ENCODE results near the gene BCAR1. TPM values are rescaled to one million over a fixed set of nuclear protein-coding genes. Genes with fewer than 3 reads are reported as not detected.

The BCAR1 gene
- total RNA-seq, 1 experiment from 2014 or later = 95.6 TPM

DNA sequence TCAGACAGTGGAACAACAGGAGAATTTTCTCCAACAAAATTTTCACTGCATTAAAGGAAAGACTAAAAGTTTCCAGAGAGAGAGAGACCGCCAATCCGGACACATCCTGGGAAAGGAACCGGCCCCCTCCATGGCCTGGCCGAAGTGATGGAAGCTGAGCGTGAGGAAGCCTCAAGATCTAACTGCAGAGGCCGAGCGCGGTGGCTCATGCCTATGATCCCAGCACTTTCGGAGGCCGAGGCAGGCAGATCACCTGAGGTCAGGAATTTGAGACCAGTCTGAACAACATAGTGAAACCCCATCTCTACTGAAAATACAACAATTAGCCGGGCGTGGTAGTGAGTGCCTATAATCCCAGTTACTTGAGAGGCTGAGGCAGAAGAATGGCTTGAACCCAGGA, 48.3 kb downstream of the BCAR1 start:
- no peaks in the 10 kb centered on the region for H3K36me3 Mint-ChIP-seq
- H3K27me3 Mint-ChIP-seq (ENCODE audit: low read depth) = no peaks in the 10 kb centered on the region
- ChIA-PET CTCF (interaction anchor here (0.6 to 1.9 kb wide), 4 partner anchors 17 to 347 kb away, joined by 3 to 17 read pairs (median 4); no protein-coding TSS in a partner anchor), POLR2A (interaction anchor here (0.6 kb wide), 1 partner anchor 89 kb away, joined by 3 read pairs; no protein-coding TSS in a partner anchor)
- TF ChIP-seq, protein P1, sequence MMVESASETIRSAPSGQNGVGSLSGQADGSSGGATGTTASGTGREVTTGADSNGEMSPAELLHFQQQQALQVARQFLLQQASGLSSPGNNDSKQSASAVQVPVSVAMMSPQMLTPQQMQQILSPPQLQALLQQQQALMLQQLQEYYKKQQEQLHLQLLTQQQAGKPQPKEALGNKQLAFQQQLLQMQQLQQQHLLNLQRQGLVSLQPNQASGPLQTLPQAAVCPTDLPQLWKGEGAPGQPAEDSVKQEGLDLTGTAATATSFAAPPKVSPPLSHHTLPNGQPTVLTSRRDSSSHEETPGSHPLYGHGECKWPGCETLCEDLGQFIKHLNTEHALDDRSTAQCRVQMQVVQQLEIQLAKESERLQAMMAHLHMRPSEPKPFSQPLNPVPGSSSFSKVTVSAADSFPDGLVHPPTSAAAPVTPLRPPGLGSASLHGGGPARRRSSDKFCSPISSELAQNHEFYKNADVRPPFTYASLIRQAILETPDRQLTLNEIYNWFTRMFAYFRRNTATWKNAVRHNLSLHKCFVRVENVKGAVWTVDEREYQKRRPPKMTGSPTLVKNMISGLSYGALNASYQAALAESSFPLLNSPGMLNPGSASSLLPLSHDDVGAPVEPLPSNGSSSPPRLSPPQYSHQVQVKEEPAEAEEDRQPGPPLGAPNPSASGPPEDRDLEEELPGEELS (CRISPR knock-in tag; IDR thresholded peaks at IDR 0.05) = no peak
- TF ChIP-seq ZNF671 (CRISPR knock-in tag; IDR thresholded peaks at IDR 0.05) (no peak), FOXP1 (CRISPR knock-in tag; IDR thresholded peaks at IDR 0.05; ENCODE audit: borderline replicate concordance) (no peak), TCF7 (CRISPR knock-in tag; IDR thresholded peaks at IDR 0.05; ENCODE audit: low read depth) (no peak), CBFB (CRISPR knock-in tag; IDR thresholded peaks at IDR 0.05; ENCODE audit: low read depth) (no peak), GABPB1 (CRISPR knock-in tag; IDR thresholded peaks at IDR 0.05) (no peak), RELA (CRISPR knock-in tag; IDR thresholded peaks at IDR 0.05; ENCODE audit: borderline replicate concordance) (no peak), FOXJ3 (CRISPR knock-in tag; IDR thresholded peaks at IDR 0.05; ENCODE audit: borderline replicate concordance) (no peak), KAT7 (CRISPR knock-in tag; IDR thresholded peaks at IDR 0.05; ENCODE audit: borderline replicate concordance) (no peak), OVOL2 (CRISPR knock-in tag; IDR thresholded peaks at IDR 0.05; ENCODE audit: borderline replicate concordance) (no peak)
- TF ChIP-seq, protein P2, sequence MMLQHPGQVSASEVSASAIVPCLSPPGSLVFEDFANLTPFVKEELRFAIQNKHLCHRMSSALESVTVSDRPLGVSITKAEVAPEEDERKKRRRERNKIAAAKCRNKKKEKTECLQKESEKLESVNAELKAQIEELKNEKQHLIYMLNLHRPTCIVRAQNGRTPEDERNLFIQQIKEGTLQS (CRISPR knock-in tag; conservative IDR thresholded peaks at IDR 0.05) = no peak
- no peaks in the 10 kb centered on the region for H3K9me3 Mint-ChIP-seq
- H3K27ac Mint-ChIP-seq = no peak overlapping the region
- ATAC-seq = no peak
- no peak overlapping the region for H3K4me3 Mint-ChIP-seq
- DNase-seq (ENCODE audit: low spot score) = peak; percentile 6
- H3K4me1 Mint-ChIP-seq = peaks cover 10% of the 10 kb centered on the region

DNA sequence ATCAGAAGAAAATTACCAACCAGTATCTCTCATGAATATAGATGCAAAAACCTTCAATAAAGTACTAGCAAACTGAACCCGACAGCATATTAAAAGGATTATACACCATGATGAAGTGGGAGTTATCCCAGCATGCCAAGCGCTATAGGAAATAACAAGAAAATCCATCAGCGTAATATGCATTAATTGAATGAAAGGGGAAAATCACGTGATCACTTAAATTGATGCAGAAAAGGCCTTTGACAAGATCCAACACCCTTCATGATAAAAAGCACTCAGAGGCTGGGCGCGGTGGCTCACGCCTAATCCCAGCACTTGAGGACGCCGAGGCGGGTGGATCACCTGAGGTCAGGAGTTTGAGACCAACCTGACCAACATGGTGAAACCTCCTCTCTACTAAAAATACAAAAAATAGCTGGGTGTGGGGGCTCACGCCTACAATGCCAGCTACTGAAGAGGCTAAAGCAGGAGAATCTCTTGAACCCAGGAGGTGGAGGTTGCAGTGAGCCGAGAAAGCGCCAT, 49.3 kb downstream of the BCAR1 start:
- H3K4me3 Mint-ChIP-seq = no peak overlapping the region
- ChIA-PET POLR2A (no interaction called here), CTCF (interaction anchor here (1.1 to 1.5 kb wide), 3 partner anchors 32 to 183 kb away, joined by 3 to 4 read pairs (median 4); no protein-coding TSS in a partner anchor)
- peaks cover 15% of the 10 kb centered on the region for H3K4me1 Mint-ChIP-seq
- no peaks in the 10 kb centered on the region for H3K36me3 Mint-ChIP-seq
- no peak for TF ChIP-seq NR1H2 (CRISPR knock-in tag; IDR thresholded peaks at IDR 0.05)
- TF ChIP-seq ZNF396 (CRISPR knock-in tag; IDR thresholded peaks at IDR 0.05; ENCODE audit: borderline replicate concordance) = no peak
- TF ChIP-seq CBFB (CRISPR knock-in tag; IDR thresholded peaks at IDR 0.05; ENCODE audit: low read depth) = no peak
- TF ChIP-seq, protein P3, sequence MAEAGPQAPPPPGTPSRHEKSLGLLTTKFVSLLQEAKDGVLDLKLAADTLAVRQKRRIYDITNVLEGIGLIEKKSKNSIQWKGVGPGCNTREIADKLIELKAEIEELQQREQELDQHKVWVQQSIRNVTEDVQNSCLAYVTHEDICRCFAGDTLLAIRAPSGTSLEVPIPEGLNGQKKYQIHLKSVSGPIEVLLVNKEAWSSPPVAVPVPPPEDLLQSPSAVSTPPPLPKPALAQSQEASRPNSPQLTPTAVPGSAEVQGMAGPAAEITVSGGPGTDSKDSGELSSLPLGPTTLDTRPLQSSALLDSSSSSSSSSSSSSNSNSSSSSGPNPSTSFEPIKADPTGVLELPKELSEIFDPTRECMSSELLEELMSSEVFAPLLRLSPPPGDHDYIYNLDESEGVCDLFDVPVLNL (CRISPR knock-in tag; IDR thresholded peaks at IDR 0.05; ENCODE audit: borderline replicate concordance, low read depth) = no peak
- TF ChIP-seq TP53 (CRISPR knock-in tag; IDR thresholded peaks at IDR 0.05) = no peak
- no peak for TF ChIP-seq OVOL2 (CRISPR knock-in tag; IDR thresholded peaks at IDR 0.05; ENCODE audit: borderline replicate concordance)
- TF ChIP-seq, protein P4, sequence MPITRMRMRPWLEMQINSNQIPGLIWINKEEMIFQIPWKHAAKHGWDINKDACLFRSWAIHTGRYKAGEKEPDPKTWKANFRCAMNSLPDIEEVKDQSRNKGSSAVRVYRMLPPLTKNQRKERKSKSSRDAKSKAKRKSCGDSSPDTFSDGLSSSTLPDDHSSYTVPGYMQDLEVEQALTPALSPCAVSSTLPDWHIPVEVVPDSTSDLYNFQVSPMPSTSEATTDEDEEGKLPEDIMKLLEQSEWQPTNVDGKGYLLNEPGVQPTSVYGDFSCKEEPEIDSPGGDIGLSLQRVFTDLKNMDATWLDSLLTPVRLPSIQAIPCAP (CRISPR knock-in tag; IDR thresholded peaks at IDR 0.05) = no peak
- no peak for TF ChIP-seq JUN (CRISPR knock-in tag; IDR thresholded peaks at IDR 0.05)
- TF ChIP-seq, protein P5, sequence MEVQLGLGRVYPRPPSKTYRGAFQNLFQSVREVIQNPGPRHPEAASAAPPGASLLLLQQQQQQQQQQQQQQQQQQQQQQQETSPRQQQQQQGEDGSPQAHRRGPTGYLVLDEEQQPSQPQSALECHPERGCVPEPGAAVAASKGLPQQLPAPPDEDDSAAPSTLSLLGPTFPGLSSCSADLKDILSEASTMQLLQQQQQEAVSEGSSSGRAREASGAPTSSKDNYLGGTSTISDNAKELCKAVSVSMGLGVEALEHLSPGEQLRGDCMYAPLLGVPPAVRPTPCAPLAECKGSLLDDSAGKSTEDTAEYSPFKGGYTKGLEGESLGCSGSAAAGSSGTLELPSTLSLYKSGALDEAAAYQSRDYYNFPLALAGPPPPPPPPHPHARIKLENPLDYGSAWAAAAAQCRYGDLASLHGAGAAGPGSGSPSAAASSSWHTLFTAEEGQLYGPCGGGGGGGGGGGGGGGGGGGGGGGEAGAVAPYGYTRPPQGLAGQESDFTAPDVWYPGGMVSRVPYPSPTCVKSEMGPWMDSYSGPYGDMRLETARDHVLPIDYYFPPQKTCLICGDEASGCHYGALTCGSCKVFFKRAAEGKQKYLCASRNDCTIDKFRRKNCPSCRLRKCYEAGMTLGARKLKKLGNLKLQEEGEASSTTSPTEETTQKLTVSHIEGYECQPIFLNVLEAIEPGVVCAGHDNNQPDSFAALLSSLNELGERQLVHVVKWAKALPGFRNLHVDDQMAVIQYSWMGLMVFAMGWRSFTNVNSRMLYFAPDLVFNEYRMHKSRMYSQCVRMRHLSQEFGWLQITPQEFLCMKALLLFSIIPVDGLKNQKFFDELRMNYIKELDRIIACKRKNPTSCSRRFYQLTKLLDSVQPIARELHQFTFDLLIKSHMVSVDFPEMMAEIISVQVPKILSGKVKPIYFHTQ (CRISPR knock-in tag; IDR thresholded peaks at IDR 0.05) = no peak
- TF ChIP-seq FOXK1 (CRISPR knock-in tag; IDR thresholded peaks at IDR 0.05) = no peak
- H3K27me3 Mint-ChIP-seq (ENCODE audit: low read depth) = no peaks in the 10 kb centered on the region
- H3K9me3 Mint-ChIP-seq = no peaks in the 10 kb centered on the region
- ATAC-seq (no peak), DNase-seq (ENCODE audit: low spot score) (peak; percentile 4)
- no peak overlapping the region for H3K27ac Mint-ChIP-seq

Data from WTC11 (cell line).